Osteocyte (in vitro differentiated cells): ENCODE results near the gene LINGO3. TPM values are rescaled to one million over a fixed set of nuclear protein-coding genes. Genes with fewer than 3 reads are reported as not detected.

Experiments
- DNase-seq: peaks from one replicate; pipeline ENCODE4 v3.0.0; 2021; ENCODE audit warnings: mixed read lengths; ENCODE audit not compliant: unreplicated experiment; ENCODE audit errors: extremely low spot score
- H3K27ac Mint-ChIP-seq: one replicate; pipeline ENCODE4 v1.8.0; 2021; ENCODE audit warnings: mild to moderate bottlenecking, mixed read lengths; ENCODE audit not compliant: unreplicated experiment
- H3K27me3 Mint-ChIP-seq: one replicate; pipeline ENCODE4 v1.8.0; 2021; ENCODE audit warnings: mixed read lengths; ENCODE audit not compliant: unreplicated experiment
- H3K36me3 Mint-ChIP-seq: one replicate; pipeline ENCODE4 v1.8.0; 2021; ENCODE audit warnings: mixed read lengths; ENCODE audit not compliant: unreplicated experiment
- H3K4me1 Mint-ChIP-seq: one replicate; pipeline ENCODE4 v1.8.0; 2021; ENCODE audit warnings: mixed read lengths; ENCODE audit not compliant: unreplicated experiment
- H3K4me3 Mint-ChIP-seq: one replicate; pipeline ENCODE4 v1.8.0; 2021; ENCODE audit warnings: mild to moderate bottlenecking, moderate library complexity, mixed read lengths; ENCODE audit not compliant: unreplicated experiment
- H3K9me3 Mint-ChIP-seq: one replicate; pipeline ENCODE4 v1.8.0; 2021; ENCODE audit warnings: mixed read lengths; ENCODE audit not compliant: unreplicated experiment
- total RNA-seq: library from RNA; stranded (reverse); gene quantifications from 2 replicates; pipeline ENCODE4 v1.2.1, GENCODE V29; 2021
- TF ChIP-seq, protein P1 (sequence below): fragments of 200-600 bp; sonication (generic); IDR thresholded peaks from 2 replicates; pipeline ENCODE4 v1.5.0; 2021; ENCODE audit warnings: antibody characterized with exemption, mild to moderate bottlenecking, moderate library complexity

The LINGO3 gene
- total RNA-seq, 1 donor from 2014 or later, result 0.54 TPM

DNA sequence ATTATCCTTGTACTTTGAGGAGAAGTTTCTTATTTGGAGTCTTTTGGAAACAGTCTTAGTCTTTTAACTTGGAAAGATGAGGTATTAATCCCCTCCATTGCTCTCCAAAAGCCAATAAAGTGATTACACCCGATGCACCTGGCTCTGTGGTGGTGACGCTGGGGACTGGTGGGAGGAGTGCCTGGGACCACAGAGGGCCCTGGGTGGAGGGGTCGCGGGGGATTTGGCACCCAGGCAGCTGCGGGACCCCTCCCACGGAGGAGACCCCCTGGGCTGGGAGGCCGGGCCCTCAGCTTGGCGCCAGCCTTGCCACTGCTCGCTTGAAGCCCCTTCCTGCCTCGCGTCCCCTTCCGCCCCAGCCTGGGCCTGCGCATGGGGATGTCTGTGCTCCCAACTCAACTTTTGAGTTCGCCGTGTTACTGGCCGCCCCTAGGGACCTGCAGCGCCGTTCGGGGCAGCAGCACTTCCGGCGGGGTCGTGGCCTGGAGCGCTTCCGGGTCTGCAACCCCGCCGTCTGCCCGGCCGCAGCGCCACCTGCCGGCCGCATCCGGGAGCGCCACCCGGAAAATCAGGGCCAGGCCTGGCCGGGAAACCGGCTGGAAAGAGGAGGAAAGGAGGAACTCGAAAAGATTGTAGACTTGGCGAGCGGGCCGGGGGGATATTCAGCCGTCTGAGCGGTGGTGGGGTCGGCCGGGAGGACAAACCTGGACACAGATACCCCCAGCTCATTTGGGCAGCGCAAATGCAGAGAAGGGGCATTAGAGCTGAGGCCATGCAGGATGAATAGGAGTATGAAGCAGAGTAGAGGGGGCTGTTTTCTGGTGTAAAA is 34.4 kb downstream of the LINGO3 start:
- H3K9me3 Mint-ChIP-seq, result no peaks in the 10 kb centered on the region
- peak; percentile 94 for DNase-seq
- peaks cover 17% of the 10 kb centered on the region for H3K36me3 Mint-ChIP-seq
- TF ChIP-seq, protein P1, sequence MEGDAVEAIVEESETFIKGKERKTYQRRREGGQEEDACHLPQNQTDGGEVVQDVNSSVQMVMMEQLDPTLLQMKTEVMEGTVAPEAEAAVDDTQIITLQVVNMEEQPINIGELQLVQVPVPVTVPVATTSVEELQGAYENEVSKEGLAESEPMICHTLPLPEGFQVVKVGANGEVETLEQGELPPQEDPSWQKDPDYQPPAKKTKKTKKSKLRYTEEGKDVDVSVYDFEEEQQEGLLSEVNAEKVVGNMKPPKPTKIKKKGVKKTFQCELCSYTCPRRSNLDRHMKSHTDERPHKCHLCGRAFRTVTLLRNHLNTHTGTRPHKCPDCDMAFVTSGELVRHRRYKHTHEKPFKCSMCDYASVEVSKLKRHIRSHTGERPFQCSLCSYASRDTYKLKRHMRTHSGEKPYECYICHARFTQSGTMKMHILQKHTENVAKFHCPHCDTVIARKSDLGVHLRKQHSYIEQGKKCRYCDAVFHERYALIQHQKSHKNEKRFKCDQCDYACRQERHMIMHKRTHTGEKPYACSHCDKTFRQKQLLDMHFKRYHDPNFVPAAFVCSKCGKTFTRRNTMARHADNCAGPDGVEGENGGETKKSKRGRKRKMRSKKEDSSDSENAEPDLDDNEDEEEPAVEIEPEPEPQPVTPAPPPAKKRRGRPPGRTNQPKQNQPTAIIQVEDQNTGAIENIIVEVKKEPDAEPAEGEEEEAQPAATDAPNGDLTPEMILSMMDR, result peak; percentile 97
- H3K27me3 Mint-ChIP-seq, result no peaks in the 10 kb centered on the region
- H3K4me1 Mint-ChIP-seq, result peaks cover 37% of the 10 kb centered on the region
- peak overlapping the region; percentile 59 for H3K4me3 Mint-ChIP-seq
- H3K27ac Mint-ChIP-seq, result peak overlapping the region; percentile 82

GRCh38 chr19:2271234-2272103 is 36.5 kb downstream of the LINGO3 start:
- DNase-seq, result no peak
- Mint-ChIP-seq H3K4me3 (peak overlapping the region; percentile 88), H3K36me3 (peaks cover 17% of the 10 kb centered on the region), H3K27me3 (no peaks in the 10 kb centered on the region), H3K9me3 (no peaks in the 10 kb centered on the region), H3K27ac (peak overlapping the region; percentile 93), H3K4me1 (peaks cover 46% of the 10 kb centered on the region)
- TF ChIP-seq, protein P1, result no peak

- peaks cover 17% of the 10 kb centered on the region for H3K36me3 Mint-ChIP-seq
- peak overlapping the region; percentile 88 for H3K4me3 Mint-ChIP-seq
- H3K27me3 Mint-ChIP-seq, result no peaks in the 10 kb centered on the region
- no peaks in the 10 kb centered on the region for H3K9me3 Mint-ChIP-seq
- peak overlapping the region; percentile 88 for H3K27ac Mint-ChIP-seq
- peak; percentile 92 for DNase-seq
- peaks cover 48% of the 10 kb centered on the region for H3K4me1 Mint-ChIP-seq
- TF ChIP-seq, protein P1, result no peak
Measured at GRCh38 chr19:2270423-2271233, 37.3 kb downstream of the LINGO3 start.

DNA sequence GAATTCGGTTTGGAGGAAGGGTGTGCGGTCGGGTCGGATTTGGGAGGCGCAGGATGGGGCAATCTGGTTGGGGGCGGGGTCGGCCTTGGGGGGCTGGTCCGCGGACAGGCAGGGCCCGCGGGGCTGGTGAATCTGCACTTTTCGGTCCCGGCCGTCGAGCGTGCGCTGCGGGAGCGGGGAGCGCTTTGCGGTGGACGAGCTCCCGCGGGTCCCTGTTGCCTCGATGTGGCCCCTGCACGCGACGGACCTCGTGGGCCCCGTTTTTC is 37.9 kb downstream of the LINGO3 start:
- Mint-ChIP-seq H3K4me1 (peaks cover 47% of the 10 kb centered on the region), H3K27ac (peak overlapping the region; percentile 88), H3K36me3 (peaks cover 15% of the 10 kb centered on the region), H3K4me3 (peak overlapping the region; percentile 88), H3K9me3 (no peaks in the 10 kb centered on the region), H3K27me3 (no peaks in the 10 kb centered on the region)
- TF ChIP-seq, protein P1, result no peak
- no peak for DNase-seq
